Measurements from ENCODE around the gene TCOF1.

DNA sequence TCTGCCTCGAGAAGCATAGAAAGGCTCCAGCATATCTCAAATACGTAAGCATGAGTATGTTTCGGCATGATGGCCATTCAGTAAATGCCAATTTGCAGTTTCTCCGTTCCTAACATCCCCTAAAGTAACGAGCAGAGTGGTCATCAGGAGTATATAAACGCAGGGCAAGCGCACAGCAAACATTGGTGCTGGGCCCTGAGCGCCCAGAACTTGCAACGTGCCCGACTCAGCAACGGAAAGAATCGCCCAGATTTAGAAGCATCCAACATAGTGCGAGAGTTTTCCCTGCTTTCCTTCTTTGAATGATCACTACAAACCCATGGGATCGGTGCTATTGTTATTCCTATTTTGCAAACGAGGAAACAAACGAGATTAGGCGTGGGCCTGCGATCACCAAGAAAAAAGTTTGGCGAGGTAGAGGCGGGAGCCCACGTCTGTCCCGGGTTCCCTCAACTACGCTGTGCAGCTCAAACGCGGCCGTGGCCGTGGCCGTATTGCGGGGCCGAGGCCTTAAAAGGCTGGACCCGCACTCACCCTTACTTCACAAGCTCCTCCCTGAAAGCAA, 91.5 kb downstream of the TCOF1 start:
- TF ChIP-seq, protein P1, sequence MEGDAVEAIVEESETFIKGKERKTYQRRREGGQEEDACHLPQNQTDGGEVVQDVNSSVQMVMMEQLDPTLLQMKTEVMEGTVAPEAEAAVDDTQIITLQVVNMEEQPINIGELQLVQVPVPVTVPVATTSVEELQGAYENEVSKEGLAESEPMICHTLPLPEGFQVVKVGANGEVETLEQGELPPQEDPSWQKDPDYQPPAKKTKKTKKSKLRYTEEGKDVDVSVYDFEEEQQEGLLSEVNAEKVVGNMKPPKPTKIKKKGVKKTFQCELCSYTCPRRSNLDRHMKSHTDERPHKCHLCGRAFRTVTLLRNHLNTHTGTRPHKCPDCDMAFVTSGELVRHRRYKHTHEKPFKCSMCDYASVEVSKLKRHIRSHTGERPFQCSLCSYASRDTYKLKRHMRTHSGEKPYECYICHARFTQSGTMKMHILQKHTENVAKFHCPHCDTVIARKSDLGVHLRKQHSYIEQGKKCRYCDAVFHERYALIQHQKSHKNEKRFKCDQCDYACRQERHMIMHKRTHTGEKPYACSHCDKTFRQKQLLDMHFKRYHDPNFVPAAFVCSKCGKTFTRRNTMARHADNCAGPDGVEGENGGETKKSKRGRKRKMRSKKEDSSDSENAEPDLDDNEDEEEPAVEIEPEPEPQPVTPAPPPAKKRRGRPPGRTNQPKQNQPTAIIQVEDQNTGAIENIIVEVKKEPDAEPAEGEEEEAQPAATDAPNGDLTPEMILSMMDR (conservative IDR thresholded peaks at IDR 0.05; ENCODE audit: low read depth in 2 of 2): no peak
- TF ChIP-seq EZH2phosphoT487 (IDR thresholded peaks at IDR 0.05; ENCODE audit: unreplicated experiment): no peak
- TF ChIP-seq CREB1 (CRISPR knock-in tag; IDR thresholded peaks at IDR 0.05; ENCODE audit: low read depth): no peak
- TF ChIP-seq, protein P2, sequence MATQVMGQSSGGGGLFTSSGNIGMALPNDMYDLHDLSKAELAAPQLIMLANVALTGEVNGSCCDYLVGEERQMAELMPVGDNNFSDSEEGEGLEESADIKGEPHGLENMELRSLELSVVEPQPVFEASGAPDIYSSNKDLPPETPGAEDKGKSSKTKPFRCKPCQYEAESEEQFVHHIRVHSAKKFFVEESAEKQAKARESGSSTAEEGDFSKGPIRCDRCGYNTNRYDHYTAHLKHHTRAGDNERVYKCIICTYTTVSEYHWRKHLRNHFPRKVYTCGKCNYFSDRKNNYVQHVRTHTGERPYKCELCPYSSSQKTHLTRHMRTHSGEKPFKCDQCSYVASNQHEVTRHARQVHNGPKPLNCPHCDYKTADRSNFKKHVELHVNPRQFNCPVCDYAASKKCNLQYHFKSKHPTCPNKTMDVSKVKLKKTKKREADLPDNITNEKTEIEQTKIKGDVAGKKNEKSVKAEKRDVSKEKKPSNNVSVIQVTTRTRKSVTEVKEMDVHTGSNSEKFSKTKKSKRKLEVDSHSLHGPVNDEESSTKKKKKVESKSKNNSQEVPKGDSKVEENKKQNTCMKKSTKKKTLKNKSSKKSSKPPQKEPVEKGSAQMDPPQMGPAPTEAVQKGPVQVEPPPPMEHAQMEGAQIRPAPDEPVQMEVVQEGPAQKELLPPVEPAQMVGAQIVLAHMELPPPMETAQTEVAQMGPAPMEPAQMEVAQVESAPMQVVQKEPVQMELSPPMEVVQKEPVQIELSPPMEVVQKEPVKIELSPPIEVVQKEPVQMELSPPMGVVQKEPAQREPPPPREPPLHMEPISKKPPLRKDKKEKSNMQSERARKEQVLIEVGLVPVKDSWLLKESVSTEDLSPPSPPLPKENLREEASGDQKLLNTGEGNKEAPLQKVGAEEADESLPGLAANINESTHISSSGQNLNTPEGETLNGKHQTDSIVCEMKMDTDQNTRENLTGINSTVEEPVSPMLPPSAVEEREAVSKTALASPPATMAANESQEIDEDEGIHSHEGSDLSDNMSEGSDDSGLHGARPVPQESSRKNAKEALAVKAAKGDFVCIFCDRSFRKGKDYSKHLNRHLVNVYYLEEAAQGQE (IDR thresholded peaks at IDR 0.05; ENCODE audit: unreplicated experiment): peak; percentile 3
- TF ChIP-seq POLR2AphosphoS5 (IDR thresholded peaks at IDR 0.05; ENCODE audit: low read depth): no peak
- TF ChIP-seq EZH2 (IDR thresholded peaks at IDR 0.05; ENCODE audit: low read depth, unreplicated experiment): no peak
- no peak for TF ChIP-seq ZNF331 (CRISPR knock-in tag; IDR thresholded peaks at IDR 0.05; ENCODE audit: low read depth)
- TF ChIP-seq STAT1 (IDR thresholded peaks at IDR 0.05; ENCODE audit: unreplicated experiment): no peak
- TF ChIP-seq ZNF114 (CRISPR knock-in tag; IDR thresholded peaks at IDR 0.05): no peak
- TF ChIP-seq JUNB (IDR thresholded peaks at IDR 0.05; ENCODE audit: unreplicated experiment): no peak

All from GM23338 (cell line).